ENCODE results near the gene ZNRF3.

- TF ChIP-seq CTCF (IDR thresholded peaks at IDR 0.05; ENCODE audit: poor library complexity, severe bottlenecking) (no peak), EZH2 (IDR thresholded peaks at IDR 0.05; ENCODE audit: borderline replicate concordance, insufficient read depth, low read length, poor library complexity, severe bottlenecking) (no peak), MXI1 (conservative IDR thresholded peaks at IDR 0.05; ENCODE audit: poor library complexity, severe bottlenecking) (no peak)
Observed at GRCh38 chr22:28923826-28924732, 40.7 kb downstream of the ZNRF3 start.
